GM12891 (cell line): Measurements from ENCODE around the gene PCK1.

Source experiments
- POLR2A ChIP-seq: IDR thresholded peaks from 2 replicates; pipeline ENCODE4 v1.6.1; 2011; ENCODE audit warnings: low read depth, low read length, control low read depth
- POLR2AphosphoS5 ChIP-seq: IDR thresholded peaks from 2 replicates; pipeline ENCODE4 v1.6.1; 2011; ENCODE audit warnings: low read depth, low read length, control low read depth
- POU2F2 ChIP-seq: IDR thresholded peaks from 2 replicates; pipeline ENCODE4 v1.6.1; 2011; ENCODE audit warnings: low read depth, mild to moderate bottlenecking, control low read depth, low read length, moderate library complexity
- SPI1 ChIP-seq: IDR thresholded peaks from 2 replicates; pipeline ENCODE4 v1.6.1; 2011; ENCODE audit warnings: low read depth, low read length, control low read depth
- TAF1 ChIP-seq: IDR thresholded peaks from 2 replicates; pipeline ENCODE4 v1.6.1; 2011; ENCODE audit warnings: low read depth, low read length, control low read depth

GRCh38 chr20:57562541-57563465 is 1.9 kb downstream of the PCK1 start:
- TF ChIP-seq POLR2A = no peak
- TF ChIP-seq POLR2AphosphoS5 = no peak
- no peak for TF ChIP-seq SPI1
- TF ChIP-seq TAF1 = no peak
- no peak for TF ChIP-seq POU2F2
